ENCODE results near the gene MUTYH.

- no peak for TF ChIP-seq CTCF (IDR thresholded peaks at IDR 0.05)
- no peak for TF ChIP-seq POLR2AphosphoS5 (IDR thresholded peaks at IDR 0.05; ENCODE audit: low read depth, low read length)
- TF ChIP-seq REST (IDR thresholded peaks at IDR 0.05; ENCODE audit: insufficient read depth in 1 of 2, low read depth in 2 of 2, low read length in 1 of 2) = no peak
- no peak for TF ChIP-seq SIN3A (IDR thresholded peaks at IDR 0.05; ENCODE audit: borderline replicate concordance, insufficient read depth, low read depth, low read length)
Measured at GRCh38 chr1:45291716-45292115, 48.5 kb downstream of the MUTYH start.
